Measurements from ENCODE around the gene COPZ2. TPM values are rescaled to one million over a fixed set of nuclear protein-coding genes. Genes with fewer than 3 reads are reported as not detected.
A peak's percentile ranks its signal among the peaks of the same experiment; 100 is the strongest.
"Not testable (repeated sequence)": the region's sequence is repeated elsewhere in the genome, so short reads cannot be mapped to it uniquely, and the experiment has no call there.

The COPZ2 gene, protein sequence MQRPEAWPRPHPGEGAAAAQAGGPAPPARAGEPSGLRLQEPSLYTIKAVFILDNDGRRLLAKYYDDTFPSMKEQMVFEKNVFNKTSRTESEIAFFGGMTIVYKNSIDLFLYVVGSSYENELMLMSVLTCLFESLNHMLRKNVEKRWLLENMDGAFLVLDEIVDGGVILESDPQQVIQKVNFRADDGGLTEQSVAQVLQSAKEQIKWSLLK
- 49.4 and 53.4 TPM in 2 replicates for total RNA-seq
- long read RNA-seq, result 0 reads

DNA sequence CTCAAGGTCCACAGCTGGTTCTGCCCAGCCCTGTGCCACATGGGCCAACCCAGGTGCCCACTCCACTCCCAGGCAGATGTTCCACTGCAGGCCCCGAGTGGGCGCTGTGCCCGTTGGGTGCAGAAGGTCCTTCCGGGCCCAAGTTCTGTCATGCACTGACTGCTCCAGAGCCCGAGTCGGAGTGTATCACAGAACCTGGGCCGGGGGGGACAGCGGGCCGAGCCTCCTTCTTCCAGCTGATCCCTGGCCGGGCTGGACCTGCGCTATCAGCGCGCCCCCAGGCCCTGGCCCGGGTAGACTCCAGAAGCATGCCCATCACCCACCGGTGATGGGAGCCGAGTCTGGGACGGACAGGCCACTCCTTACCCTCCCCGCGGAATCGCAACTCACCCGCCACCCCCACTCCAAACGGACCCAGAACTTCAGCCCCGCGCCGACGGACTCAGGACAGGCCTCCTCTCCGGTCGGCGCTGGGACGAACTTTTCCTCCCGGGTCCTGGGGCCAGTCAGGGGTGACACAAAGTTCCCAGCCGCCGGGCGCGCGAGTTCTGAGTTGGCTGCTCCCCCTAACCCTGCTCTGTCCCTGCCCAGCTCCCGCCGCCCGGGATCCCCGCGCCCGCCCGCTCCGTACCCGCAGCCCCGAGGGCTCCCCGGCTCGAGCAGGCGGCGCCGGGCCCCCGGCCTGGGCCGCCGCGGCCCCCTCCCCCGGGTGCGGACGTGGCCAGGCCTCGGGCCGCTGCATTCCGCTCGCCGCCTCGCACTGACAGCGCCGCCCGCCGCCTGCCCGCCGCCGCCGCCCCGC, at the start of gene COPZ2:
Gene COPZ2 (minus strand): TSS at position 762 of the 802 bp plus-strand sequence. CDS start 20 bp downstream, at position 742.
- Mint-ChIP-seq H3K27ac (ENCODE audit: unreplicated experiment) (peak within 1 kb of the TSS; percentile 82), H3K9me3 (ENCODE audit: unreplicated experiment) (no peaks in the 10 kb centered on the region), H3K27me3 (ENCODE audit: unreplicated experiment) (no peaks in the 10 kb centered on the region), H3K4me1 (ENCODE audit: unreplicated experiment) (peaks cover 17% of the 10 kb centered on the region), H3K4me3 (ENCODE audit: unreplicated experiment) (peak within 1 kb of the TSS; percentile 77), H3K36me3 (ENCODE audit: unreplicated experiment) (no peaks in the 10 kb centered on the region)
- TF ChIP-seq, protein P1, sequence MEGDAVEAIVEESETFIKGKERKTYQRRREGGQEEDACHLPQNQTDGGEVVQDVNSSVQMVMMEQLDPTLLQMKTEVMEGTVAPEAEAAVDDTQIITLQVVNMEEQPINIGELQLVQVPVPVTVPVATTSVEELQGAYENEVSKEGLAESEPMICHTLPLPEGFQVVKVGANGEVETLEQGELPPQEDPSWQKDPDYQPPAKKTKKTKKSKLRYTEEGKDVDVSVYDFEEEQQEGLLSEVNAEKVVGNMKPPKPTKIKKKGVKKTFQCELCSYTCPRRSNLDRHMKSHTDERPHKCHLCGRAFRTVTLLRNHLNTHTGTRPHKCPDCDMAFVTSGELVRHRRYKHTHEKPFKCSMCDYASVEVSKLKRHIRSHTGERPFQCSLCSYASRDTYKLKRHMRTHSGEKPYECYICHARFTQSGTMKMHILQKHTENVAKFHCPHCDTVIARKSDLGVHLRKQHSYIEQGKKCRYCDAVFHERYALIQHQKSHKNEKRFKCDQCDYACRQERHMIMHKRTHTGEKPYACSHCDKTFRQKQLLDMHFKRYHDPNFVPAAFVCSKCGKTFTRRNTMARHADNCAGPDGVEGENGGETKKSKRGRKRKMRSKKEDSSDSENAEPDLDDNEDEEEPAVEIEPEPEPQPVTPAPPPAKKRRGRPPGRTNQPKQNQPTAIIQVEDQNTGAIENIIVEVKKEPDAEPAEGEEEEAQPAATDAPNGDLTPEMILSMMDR (IDR thresholded peaks at IDR 0.05), result peak; percentile 32
- no peak for DNase-seq (ENCODE audit: extremely low spot score, unreplicated experiment)

DNA sequence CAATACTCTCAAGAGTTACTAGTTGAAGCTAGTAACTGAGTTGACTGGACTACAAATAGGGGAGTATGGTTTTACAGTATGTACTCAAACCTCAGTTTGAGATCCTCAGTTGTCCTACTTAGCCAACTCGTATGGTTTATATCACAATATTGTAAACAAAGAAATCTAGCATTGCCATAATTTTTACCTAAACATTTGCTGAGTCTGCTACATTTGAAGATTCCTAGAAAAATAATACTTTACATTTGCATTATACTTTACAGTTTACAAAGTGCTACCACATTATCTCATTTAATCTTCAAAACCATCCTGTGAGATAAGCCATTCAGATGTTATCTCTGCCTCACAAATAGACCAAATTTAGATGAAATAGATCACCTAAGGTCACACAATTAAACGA, 47.3 kb upstream of the COPZ2 start:
- Mint-ChIP-seq H3K36me3 (ENCODE audit: unreplicated experiment) (no peaks in the 10 kb centered on the region), H3K9me3 (ENCODE audit: unreplicated experiment) (no peaks in the 10 kb centered on the region), H3K27me3 (ENCODE audit: unreplicated experiment) (no peaks in the 10 kb centered on the region), H3K4me3 (ENCODE audit: unreplicated experiment) (no peak overlapping the region), H3K4me1 (ENCODE audit: unreplicated experiment) (peaks cover 22% of the 10 kb centered on the region), H3K27ac (ENCODE audit: unreplicated experiment) (no peak overlapping the region)
- TF ChIP-seq, protein P1 (IDR thresholded peaks at IDR 0.05), result no peak
- DNase-seq (ENCODE audit: extremely low spot score, unreplicated experiment), result no peak

GRCh38 chr17:48081858-48082257, 44.3 kb upstream of the COPZ2 start:
- Mint-ChIP-seq H3K4me3 (ENCODE audit: unreplicated experiment) (no peak overlapping the region), H3K36me3 (ENCODE audit: unreplicated experiment) (no peaks in the 10 kb centered on the region), H3K9me3 (ENCODE audit: unreplicated experiment) (no peaks in the 10 kb centered on the region), H3K27me3 (ENCODE audit: unreplicated experiment) (no peaks in the 10 kb centered on the region), H3K27ac (ENCODE audit: unreplicated experiment) (no peak overlapping the region), H3K4me1 (ENCODE audit: unreplicated experiment) (peaks cover 23% of the 10 kb centered on the region)
- TF ChIP-seq, protein P1 (IDR thresholded peaks at IDR 0.05), result no peak
- no peak for DNase-seq (ENCODE audit: extremely low spot score, unreplicated experiment)

GRCh38 chr17:48077152-48077551, 39.6 kb upstream of the COPZ2 start:
- H3K36me3 Mint-ChIP-seq (ENCODE audit: unreplicated experiment), result peaks cover 17% of the 10 kb centered on the region

DNA sequence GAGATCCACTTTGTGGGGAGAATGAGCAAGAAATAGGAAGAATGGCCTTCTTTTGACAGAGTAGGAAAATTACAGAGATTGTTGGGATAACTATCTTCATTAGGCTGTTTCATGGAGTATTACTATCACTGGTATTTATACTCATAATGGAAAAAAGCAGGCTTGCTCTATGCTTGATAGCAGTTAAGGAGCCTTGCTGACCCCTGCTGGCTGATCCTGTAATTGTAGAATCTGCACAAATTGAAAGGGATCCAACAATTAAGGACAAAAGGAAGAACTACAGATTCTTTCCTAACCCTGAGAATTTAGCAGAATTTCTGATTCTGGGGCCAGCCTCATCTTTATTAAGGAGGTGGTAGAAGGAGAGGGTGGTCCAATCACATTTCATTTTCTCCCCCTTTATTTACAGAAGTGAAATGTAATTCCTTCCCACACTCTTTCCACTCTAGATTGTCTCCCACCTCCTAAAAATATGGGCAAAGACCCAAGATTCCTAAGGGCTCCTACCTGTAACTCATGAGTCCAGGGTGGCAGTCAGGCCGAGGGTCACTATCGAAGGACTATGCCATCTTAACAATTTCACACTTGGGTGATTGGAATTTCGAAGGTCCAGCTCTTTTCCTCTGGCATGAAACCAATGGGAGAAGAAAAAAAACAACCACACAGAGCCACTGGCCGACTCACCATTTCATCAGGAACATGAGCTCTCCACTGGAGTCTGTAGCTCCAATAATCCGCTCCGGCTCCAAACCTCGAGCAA, 36.9 kb upstream of the COPZ2 start:
- Mint-ChIP-seq H3K27ac (ENCODE audit: unreplicated experiment) (peak overlapping the region; percentile 46), H3K4me1 (ENCODE audit: unreplicated experiment) (peaks cover 9% of the 10 kb centered on the region), H3K36me3 (ENCODE audit: unreplicated experiment) (peaks cover 24% of the 10 kb centered on the region), H3K27me3 (ENCODE audit: unreplicated experiment) (no peaks in the 10 kb centered on the region), H3K9me3 (ENCODE audit: unreplicated experiment) (no peaks in the 10 kb centered on the region), H3K4me3 (ENCODE audit: unreplicated experiment) (no peak overlapping the region)
- TF ChIP-seq, protein P1 (IDR thresholded peaks at IDR 0.05), result peak; percentile 80
- DNase-seq (ENCODE audit: extremely low spot score, unreplicated experiment), result no peak

More at GRCh38 chr17:48077152-48077551, 39.6 kb upstream of the COPZ2 start:
- H3K9me3 Mint-ChIP-seq (ENCODE audit: unreplicated experiment); DNase-seq (ENCODE audit: extremely low spot score, unreplicated experiment); H3K27me3 Mint-ChIP-seq (ENCODE audit: unreplicated experiment); H3K4me3 Mint-ChIP-seq (ENCODE audit: unreplicated experiment); H3K4me1 Mint-ChIP-seq (ENCODE audit: unreplicated experiment); H3K27ac Mint-ChIP-seq (ENCODE audit: unreplicated experiment): not testable (repeated sequence)

DNA sequence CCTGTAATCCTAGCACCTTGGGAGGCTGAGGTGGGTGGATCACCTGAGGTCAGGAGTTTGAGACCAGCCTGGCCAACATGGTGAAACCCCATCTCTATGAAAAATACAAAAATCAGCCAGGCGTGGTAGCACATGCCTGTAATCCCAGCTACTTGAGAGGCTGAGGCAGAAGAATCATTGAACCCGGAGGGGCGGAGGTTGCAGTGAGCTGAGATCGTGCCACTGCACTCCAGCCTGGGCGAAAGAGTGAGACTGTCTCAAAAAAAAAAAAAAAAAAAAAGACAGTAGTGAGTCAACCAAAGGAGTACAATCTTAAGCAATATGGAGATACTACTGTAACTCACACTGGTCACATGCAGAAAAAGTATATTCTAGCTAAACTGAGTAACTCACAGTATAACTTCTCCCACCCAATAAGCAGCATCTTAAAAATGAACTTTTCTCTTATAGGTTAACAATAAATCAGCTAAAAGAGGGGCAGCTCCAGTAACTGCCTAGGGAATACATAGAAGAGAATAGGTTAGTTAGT, 36.0 kb upstream of the COPZ2 start:
- not testable (repeated sequence) for H3K27me3 Mint-ChIP-seq (ENCODE audit: unreplicated experiment); DNase-seq (ENCODE audit: extremely low spot score, unreplicated experiment); H3K9me3 Mint-ChIP-seq (ENCODE audit: unreplicated experiment); H3K4me3 Mint-ChIP-seq (ENCODE audit: unreplicated experiment)
- Mint-ChIP-seq H3K4me1 (ENCODE audit: unreplicated experiment) (peaks cover 11% of the 10 kb centered on the region), H3K36me3 (ENCODE audit: unreplicated experiment) (peaks cover 26% of the 10 kb centered on the region), H3K27ac (ENCODE audit: unreplicated experiment) (peak overlapping the region; percentile 46)

DNA sequence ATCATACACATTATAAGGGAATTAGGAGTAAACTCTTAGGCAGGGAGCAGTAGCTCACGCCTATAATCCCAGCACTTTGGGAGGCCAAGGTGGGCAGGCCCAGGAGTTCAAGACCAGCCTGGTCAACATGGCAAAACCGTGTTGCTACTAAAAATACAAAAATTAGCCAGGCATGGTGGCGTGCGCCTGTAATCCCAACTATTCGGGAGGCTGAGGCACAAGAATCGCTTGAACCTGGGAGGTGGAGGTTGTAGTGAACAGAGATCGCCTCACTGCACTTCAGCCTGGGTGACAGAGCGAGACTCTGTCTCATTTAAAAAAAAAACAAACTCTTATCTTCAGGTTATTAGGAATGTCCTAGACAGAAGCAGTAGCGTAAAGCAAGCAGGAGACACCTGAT, 35.2 kb upstream of the COPZ2 start:
- not testable (repeated sequence) for H3K9me3 Mint-ChIP-seq (ENCODE audit: unreplicated experiment); H3K4me3 Mint-ChIP-seq (ENCODE audit: unreplicated experiment); DNase-seq (ENCODE audit: extremely low spot score, unreplicated experiment); H3K27me3 Mint-ChIP-seq (ENCODE audit: unreplicated experiment)
- H3K4me1 Mint-ChIP-seq (ENCODE audit: unreplicated experiment), result peaks cover 12% of the 10 kb centered on the region
- peaks cover 27% of the 10 kb centered on the region for H3K36me3 Mint-ChIP-seq (ENCODE audit: unreplicated experiment)
- H3K27ac Mint-ChIP-seq (ENCODE audit: unreplicated experiment), result peak overlapping the region; percentile 5
